Trophoblast cell (in vitro differentiated cells and primary cell): ENCODE results near the gene RCOR2.
A peak's percentile ranks its signal among the peaks of the same experiment; 100 is the strongest.

Experiments used
- DNase-seq, 2 donors: peaks; one replicate each; pipeline ENCODE4 v3.0.0-alpha.2; 2016
- H2AFZ ChIP-seq: 2 replicates; pipeline ENCODE4 v1.6.1; 2013; ENCODE audit warnings: low read length, moderate library complexity, mild to moderate bottlenecking; ENCODE audit not compliant: insufficient read depth, poor library complexity
- H2AK5ac ChIP-seq: 2 replicates; pipeline ENCODE4 v1.6.1; 2013; ENCODE audit warnings: mild to moderate bottlenecking, low read length
- H2BK120ac ChIP-seq: 2 replicates; pipeline ENCODE4 v1.6.1; 2013; ENCODE audit warnings: low read length, mild to moderate bottlenecking, moderate library complexity; ENCODE audit not compliant: insufficient read depth, poor library complexity
- H2BK12ac ChIP-seq: 2 replicates; pipeline ENCODE4 v1.6.1; 2013; ENCODE audit warnings: mild to moderate bottlenecking, low read length, moderate library complexity
- H2BK5ac ChIP-seq: 2 replicates; pipeline ENCODE4 v1.6.1; 2013; ENCODE audit warnings: low read length, low read depth, moderate library complexity, mild to moderate bottlenecking; ENCODE audit not compliant: poor library complexity
- H3K14ac ChIP-seq: 2 replicates; pipeline ENCODE4 v1.6.1; 2013; ENCODE audit warnings: mild to moderate bottlenecking, low read length
- H3K18ac ChIP-seq: 2 replicates; pipeline ENCODE4 v1.6.1; 2013; ENCODE audit warnings: mild to moderate bottlenecking, low read length
- H3K23ac ChIP-seq: 2 replicates; pipeline ENCODE4 v1.6.1; 2013; ENCODE audit warnings: low read length
- H3K27ac ChIP-seq: 2 replicates; pipeline ENCODE4 v1.5.1; 2013; ENCODE audit warnings: low read depth, mild to moderate bottlenecking, inconsistent platforms, low read length, moderate library complexity
- H3K27me3 ChIP-seq: 2 replicates; pipeline ENCODE4 v1.6.1; 2013; ENCODE audit warnings: inconsistent platforms, mild to moderate bottlenecking, low read length, moderate library complexity; ENCODE audit not compliant: insufficient read depth
- H3K36me3 ChIP-seq, 2 experiments: 1 replicate in 1 of 2; 2 replicates in 1 of 2; pipeline ENCODE4 v1.6.1; 2013; ENCODE audit warnings: low read length in 2 of 2, mild to moderate bottlenecking in 2 of 2, moderate library complexity in 1 of 2; ENCODE audit not compliant: insufficient read depth in 2 of 2, control insufficient read depth in 1 of 2
- H3K4ac ChIP-seq: 2 replicates; pipeline ENCODE4 v1.6.1; 2013; ENCODE audit warnings: low read depth, mild to moderate bottlenecking, low read length, moderate library complexity
- H3K4me1 ChIP-seq, 2 experiments: 1 replicate in 1 of 2; 2 replicates in 1 of 2; pipeline ENCODE4 v1.6.1; 2013; ENCODE audit warnings: low read length in 2 of 2, mild to moderate bottlenecking in 2 of 2, moderate library complexity in 1 of 2; ENCODE audit not compliant: insufficient read depth in 2 of 2, control insufficient read depth in 1 of 2
- H3K4me2 ChIP-seq: 2 replicates; pipeline ENCODE4 v1.6.1; 2013; ENCODE audit warnings: inconsistent platforms, mild to moderate bottlenecking, low read length, moderate library complexity
- H3K4me3 ChIP-seq: 2 replicates; pipeline ENCODE4 v1.5.1; 2013; ENCODE audit warnings: mild to moderate bottlenecking, low read depth, low read length, inconsistent platforms
- H3K79me1 ChIP-seq: one replicate; pipeline ENCODE4 v1.6.1; 2013; ENCODE audit warnings: low read length
- H3K79me2 ChIP-seq: 2 replicates; pipeline ENCODE4 v1.6.1; 2013; ENCODE audit warnings: low read length, mild to moderate bottlenecking; ENCODE audit not compliant: control insufficient read depth, insufficient read depth, poor library complexity
- H3K9ac ChIP-seq: 2 replicates; pipeline ENCODE4 v1.6.1; 2013; ENCODE audit warnings: mild to moderate bottlenecking, low read length
- H3K9me3 ChIP-seq: 2 replicates; pipeline ENCODE4 v1.6.1; 2013; ENCODE audit warnings: low read depth, mild to moderate bottlenecking, control low read depth, inconsistent platforms, low read length; ENCODE audit not compliant: insufficient read depth
- H4K12ac ChIP-seq: 2 replicates; pipeline ENCODE4 v1.6.1; 2013; ENCODE audit warnings: low read depth, mild to moderate bottlenecking, low read length, moderate library complexity
- H4K8ac ChIP-seq: 2 replicates; pipeline ENCODE4 v1.6.1; 2013; ENCODE audit warnings: low read depth, mild to moderate bottlenecking, low read length, moderate library complexity
- H4K91ac ChIP-seq: one replicate; pipeline ENCODE4 v1.6.1; 2013; ENCODE audit warnings: low read depth, mild to moderate bottlenecking, low read length, moderate library complexity
- WGBS: extraction: QIAGEN DNeasy Blood & Tissue Kit; methylation state at CpG from one replicate; pipeline ENCODE4 v1.1.7; 2013; ENCODE audit warnings: missing lambda C conversion rate; ENCODE audit not compliant: insufficient read length, insufficient coverage; ENCODE audit errors: extremely low coverage; 5-methylcytosine and 5-hydroxymethylcytosine counted together

Gene RCOR2

DNA sequence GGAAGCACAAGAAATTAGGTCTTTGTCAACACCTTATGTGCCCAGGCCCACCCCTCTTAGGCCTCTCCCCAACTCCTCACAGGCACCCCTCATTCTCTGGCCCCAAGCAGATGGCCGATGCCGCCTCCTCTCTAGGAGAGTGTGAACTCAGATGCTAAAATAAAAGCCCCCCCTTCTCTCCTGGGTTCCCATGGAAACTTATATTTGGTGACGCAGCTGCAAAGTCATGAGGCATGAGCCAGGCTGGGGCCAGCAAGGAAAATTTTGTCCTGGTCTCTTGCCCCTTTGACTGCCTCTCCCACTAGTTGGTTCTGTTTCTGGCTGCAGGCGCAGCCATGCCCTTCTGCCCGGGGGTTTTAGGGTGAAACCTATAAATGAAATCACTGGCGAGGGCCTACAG, 11.8 kb downstream of the RCOR2 start:
- Histone ChIP-seq H3K4ac (no peak overlapping the region), H3K27ac (no peak overlapping the region), H3K23ac (no peak overlapping the region), H2BK12ac (no peak overlapping the region), H3K14ac (no peak overlapping the region), H3K4me3 (no peak overlapping the region), H3K9me3 (peaks cover 1% of the 10 kb centered on the region), H3K4me1 (peaks cover 8 to 12% of the 10 kb centered on the region in 2 experiments), H3K79me1 (no peaks in the 10 kb centered on the region), H4K12ac (no peak overlapping the region), H4K91ac (no peak overlapping the region), H2AFZ (no peak overlapping the region), H3K36me3 (peaks cover 81 to 85% of the 10 kb centered on the region in 2 experiments), H2BK120ac (no peak overlapping the region), H3K4me2 (no peak overlapping the region), H4K8ac (no peak overlapping the region), H3K79me2 (no peaks in the 10 kb centered on the region), H3K9ac (no peak overlapping the region), H2BK5ac (no peak overlapping the region), H2AK5ac (no peak overlapping the region), H3K18ac (no peak overlapping the region), H3K27me3 (no peaks in the 10 kb centered on the region)
- DNase-seq: no peak
- no CpG with 5 or more reads among the region's 6 CpGs for WGBS

GRCh38 chr11:63904743-63905142, 12.2 kb downstream of the RCOR2 start:
- Histone ChIP-seq H3K79me2 (no peaks in the 10 kb centered on the region), H3K4me1 (peaks cover 5 to 7% of the 10 kb centered on the region in 2 experiments), H3K4me3 (no peak overlapping the region), H4K8ac (no peak overlapping the region), H3K36me3 (peaks cover 86% of the 10 kb centered on the region in 2 experiments), H3K4ac (no peak overlapping the region), H2AFZ (no peak overlapping the region), H3K9ac (no peak overlapping the region), H3K79me1 (no peaks in the 10 kb centered on the region), H3K4me2 (no peak overlapping the region), H2BK5ac (no peak overlapping the region), H3K27ac (no peak overlapping the region), H3K9me3 (peaks cover 1% of the 10 kb centered on the region), H3K27me3 (no peaks in the 10 kb centered on the region), H2BK120ac (no peak overlapping the region), H3K23ac (no peak overlapping the region), H2AK5ac (no peak overlapping the region), H3K14ac (no peak overlapping the region), H4K12ac (no peak overlapping the region), H3K18ac (no peak overlapping the region), H2BK12ac (no peak overlapping the region), H4K91ac (no peak overlapping the region)
- WGBS: no CpG with 5 or more reads among the region's 13 CpGs
- DNase-seq: no peak

- no peaks in the 10 kb centered on the region for H3K79me1 ChIP-seq
- H3K79me2 ChIP-seq: no peaks in the 10 kb centered on the region
- H3K9ac ChIP-seq: no peak overlapping the region
- H3K18ac ChIP-seq: no peak overlapping the region
- WGBS: no CpG with 5 or more reads among the region's 14 CpGs
- H3K27me3 ChIP-seq: no peaks in the 10 kb centered on the region
- peaks cover 5 to 7% of the 10 kb centered on the region in 2 experiments for H3K4me1 ChIP-seq
- H4K91ac ChIP-seq: no peak overlapping the region
- H3K9me3 ChIP-seq: peaks cover 1% of the 10 kb centered on the region
- H3K4me2 ChIP-seq: no peak overlapping the region
- no peak overlapping the region for H3K4me3 ChIP-seq
- no peak overlapping the region for H2BK12ac ChIP-seq
- no peak overlapping the region for H2AFZ ChIP-seq
- H2AK5ac ChIP-seq: no peak overlapping the region
- no peak for DNase-seq
- H3K36me3 ChIP-seq: peaks cover 88 to 89% of the 10 kb centered on the region in 2 experiments
- H4K12ac ChIP-seq: no peak overlapping the region
- no peak overlapping the region for H3K4ac ChIP-seq
- no peak overlapping the region for H2BK5ac ChIP-seq
- H3K23ac ChIP-seq: no peak overlapping the region
- H3K14ac ChIP-seq: no peak overlapping the region
- H3K27ac ChIP-seq: peak overlapping the region; percentile 31
- no peak overlapping the region for H4K8ac ChIP-seq
- no peak overlapping the region for H2BK120ac ChIP-seq
These were observed 13.1 kb downstream of the RCOR2 start for GRCh38 chr11:63903884-63904283.

DNA sequence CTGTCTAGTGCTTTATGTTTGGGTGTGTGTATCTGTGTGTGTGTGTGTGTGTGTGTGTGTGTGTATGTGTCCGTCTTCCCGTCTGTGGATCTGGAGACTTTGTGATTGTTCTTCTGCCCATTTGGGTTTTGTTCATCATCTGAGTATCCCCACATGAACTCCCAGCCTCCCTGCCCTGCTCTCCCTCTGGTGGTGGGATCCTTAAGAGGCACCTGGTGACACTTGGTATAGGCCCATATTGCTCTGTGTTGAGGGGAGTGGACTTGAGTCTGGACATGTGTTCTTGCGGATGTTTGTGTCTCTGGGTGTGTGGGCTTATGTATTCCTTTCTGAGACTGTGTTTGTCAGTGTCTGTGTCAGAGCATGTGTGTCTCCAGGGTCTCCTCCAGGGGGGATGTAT, 15.3 kb downstream of the RCOR2 start:
- no peaks in the 10 kb centered on the region for H3K79me2 ChIP-seq
- no peak overlapping the region for H4K8ac ChIP-seq
- H3K4ac ChIP-seq: no peak overlapping the region
- H3K36me3 ChIP-seq: peaks cover 79 to 90% of the 10 kb centered on the region in 2 experiments
- H3K14ac ChIP-seq: no peak overlapping the region
- no peak overlapping the region for H3K23ac ChIP-seq
- no peak overlapping the region for H2BK5ac ChIP-seq
- H2BK12ac ChIP-seq: no peak overlapping the region
- no peak overlapping the region for H3K9ac ChIP-seq
- H3K4me1 ChIP-seq: peaks cover 5 to 7% of the 10 kb centered on the region in 2 experiments
- peaks cover 1% of the 10 kb centered on the region for H3K9me3 ChIP-seq
- no peak overlapping the region for H2AFZ ChIP-seq
- H2AK5ac ChIP-seq: no peak overlapping the region
- H2BK120ac ChIP-seq: no peak overlapping the region
- WGBS: no CpG with 5 or more reads among the region's 3 CpGs
- no peaks in the 10 kb centered on the region for H3K79me1 ChIP-seq
- H3K4me2 ChIP-seq: no peak overlapping the region
- no peak overlapping the region for H4K91ac ChIP-seq
- no peak overlapping the region for H3K27ac ChIP-seq
- no peak overlapping the region for H3K18ac ChIP-seq
- no peak overlapping the region for H4K12ac ChIP-seq
- H3K27me3 ChIP-seq: no peaks in the 10 kb centered on the region
- peak in 1 of 2 donors; percentile 39 for DNase-seq
- no peak overlapping the region for H3K4me3 ChIP-seq
